Measurements from ENCODE around the gene LRMDA. TPM values are rescaled to one million over a fixed set of nuclear protein-coding genes. Genes with fewer than 3 reads are reported as not detected.

LRMDA gene
- total RNA-seq, 2 experiments from 2014 or later, result not detected

- Mint-ChIP-seq H3K27me3 (peaks cover 65% of the 10 kb centered on the region), H3K36me3 (peaks cover 2% of the 10 kb centered on the region), H3K9me3 (no peaks in the 10 kb centered on the region), H3K4me1 (peaks cover 15% of the 10 kb centered on the region), H3K4me3 (no peak overlapping the region), H3K27ac (no peak overlapping the region)
- POLR2A ChIA-PET, result no interaction called here
- DNase-seq, result no peak
- no peak for ATAC-seq (ENCODE audit: low read depth)
Observed at GRCh38 chr10:75398692-75399460, 32.5 kb upstream of the LRMDA start.

GRCh38 chr10:75399461-75400162 is 31.8 kb upstream of the LRMDA start:
- H3K4me3 Mint-ChIP-seq, result peak overlapping the region; percentile 83
- ATAC-seq (ENCODE audit: low read depth), result peak; percentile 28
- peaks cover 62% of the 10 kb centered on the region for H3K27me3 Mint-ChIP-seq

GRCh38 chr10:75400163-75400770 is 31.2 kb upstream of the LRMDA start:
- H3K4me1 Mint-ChIP-seq, result peaks cover 15% of the 10 kb centered on the region
- peaks cover 2% of the 10 kb centered on the region for H3K36me3 Mint-ChIP-seq
- H3K9me3 Mint-ChIP-seq, result no peaks in the 10 kb centered on the region

More at GRCh38 chr10:75399461-75400162, 31.8 kb upstream of the LRMDA start:
- Mint-ChIP-seq H3K4me1 (peaks cover 19% of the 10 kb centered on the region), H3K36me3 (peaks cover 4% of the 10 kb centered on the region), H3K27ac (no peak overlapping the region), H3K9me3 (no peaks in the 10 kb centered on the region)
- POLR2A ChIA-PET, result no interaction called here
- DNase-seq, result peak; percentile 72

GRCh38 chr10:75400771-75401568 is 30.5 kb upstream of the LRMDA start:
- POLR2A ChIA-PET, result interaction anchor here (0.7 kb wide), 1 partner anchor 636 kb away, joined by 3 read pairs; no protein-coding TSS in a partner anchor
- ATAC-seq (ENCODE audit: low read depth) (peak; percentile 19), DNase-seq (peak; percentile 44)
- peaks cover 15% of the 10 kb centered on the region for H3K4me1 Mint-ChIP-seq
- peaks cover 2% of the 10 kb centered on the region for H3K36me3 Mint-ChIP-seq
- no peaks in the 10 kb centered on the region for H3K9me3 Mint-ChIP-seq
- peak overlapping the region; percentile 83 for H3K4me3 Mint-ChIP-seq
- peaks cover 61% of the 10 kb centered on the region for H3K27me3 Mint-ChIP-seq
- H3K27ac Mint-ChIP-seq, result no peak overlapping the region

More at GRCh38 chr10:75400163-75400770, 31.2 kb upstream of the LRMDA start:
- POLR2A ChIA-PET, result no interaction called here
- Mint-ChIP-seq H3K4me3 (peak overlapping the region; percentile 83), H3K27ac (no peak overlapping the region), H3K27me3 (peaks cover 59% of the 10 kb centered on the region)
- no peak for ATAC-seq (ENCODE audit: low read depth)
- DNase-seq, result no peak

- peak within 1 kb of the TSS; percentile 85 for H3K4me3 Mint-ChIP-seq
- H3K27me3 Mint-ChIP-seq, result peaks cover 65% of the 10 kb centered on the region
- H3K4me1 Mint-ChIP-seq, result peaks cover 15% of the 10 kb centered on the region
- DNase-seq (peak; percentile 63), ATAC-seq (ENCODE audit: low read depth) (peak; percentile 56)
- peaks cover 2% of the 10 kb centered on the region for H3K36me3 Mint-ChIP-seq
- H3K9me3 Mint-ChIP-seq, result no peaks in the 10 kb centered on the region
- POLR2A ChIA-PET, result no interaction called here
- peak within 1 kb of the TSS; percentile 34 for H3K27ac Mint-ChIP-seq
Observed at GRCh38 chr10:75401569-75402485, 29.6 kb upstream of the LRMDA start, which contains the start of gene ZNF503. Gene ZNF503, minus strand, starts transcription at chr10:75401764. Its CDS starts 345 bp downstream, at chr10:75401419.

GRCh38 chr10:75402486-75403143 is 28.8 kb upstream of the LRMDA start:
- H3K36me3 Mint-ChIP-seq, result peaks cover 2% of the 10 kb centered on the region
- ATAC-seq (ENCODE audit: low read depth) (no peak), DNase-seq (peak; percentile 39)
- POLR2A ChIA-PET, result no interaction called here
- H3K4me3 Mint-ChIP-seq, result peak overlapping the region; percentile 85
- H3K27ac Mint-ChIP-seq, result no peak overlapping the region
- H3K27me3 Mint-ChIP-seq, result peaks cover 68% of the 10 kb centered on the region
- peaks cover 15% of the 10 kb centered on the region for H3K4me1 Mint-ChIP-seq
- no peaks in the 10 kb centered on the region for H3K9me3 Mint-ChIP-seq

- peaks cover 2% of the 10 kb centered on the region for H3K36me3 Mint-ChIP-seq
- H3K4me3 Mint-ChIP-seq, result peak overlapping the region; percentile 85
- no peaks in the 10 kb centered on the region for H3K9me3 Mint-ChIP-seq
- DNase-seq (peak; percentile 37), ATAC-seq (ENCODE audit: low read depth) (no peak)
- peaks cover 15% of the 10 kb centered on the region for H3K4me1 Mint-ChIP-seq
- peaks cover 64% of the 10 kb centered on the region for H3K27me3 Mint-ChIP-seq
- POLR2A ChIA-PET, result no interaction called here
- H3K27ac Mint-ChIP-seq, result no peak overlapping the region
Observed at GRCh38 chr10:75403144-75403938, 28.1 kb upstream of the LRMDA start.

- H3K27me3 Mint-ChIP-seq, result peaks cover 71% of the 10 kb centered on the region
- peaks cover 16% of the 10 kb centered on the region for H3K4me1 Mint-ChIP-seq
- DNase-seq (peak; percentile 34), ATAC-seq (ENCODE audit: low read depth) (no peak)
- H3K27ac Mint-ChIP-seq, result peak overlapping the region; percentile 42
- peak overlapping the region; percentile 18 for H3K4me3 Mint-ChIP-seq
- POLR2A ChIA-PET, result no interaction called here
- peaks cover 2% of the 10 kb centered on the region for H3K36me3 Mint-ChIP-seq
- no peaks in the 10 kb centered on the region for H3K9me3 Mint-ChIP-seq
Observed at GRCh38 chr10:75403939-75404814, 27.2 kb upstream of the LRMDA start.

- H3K36me3 Mint-ChIP-seq, result peaks cover 2% of the 10 kb centered on the region
Observed at GRCh38 chr10:75404815-75405597, 26.4 kb upstream of the LRMDA start.

More at GRCh38 chr10:75404815-75405597, 26.4 kb upstream of the LRMDA start:
- H3K27me3 Mint-ChIP-seq, result peaks cover 76% of the 10 kb centered on the region
- ATAC-seq (ENCODE audit: low read depth) (no peak), DNase-seq (no peak)
- peaks cover 17% of the 10 kb centered on the region for H3K4me1 Mint-ChIP-seq
- POLR2A ChIA-PET, result no interaction called here
- H3K27ac Mint-ChIP-seq, result no peak overlapping the region
- no peaks in the 10 kb centered on the region for H3K9me3 Mint-ChIP-seq
- H3K4me3 Mint-ChIP-seq, result no peak overlapping the region
